ENCODE measurements around the gene PDC.

The PDC gene

GRCh38 chr1:186498695-186499389 lies 37.9 kb upstream of the PDC start:
- Histone ChIP-seq H3K9me3 (no peaks in the 10 kb centered on the region), H3K4me3 (no peak overlapping the region), H3K27ac (no peak overlapping the region), H3K4me1 (peaks cover 0 to 25% (median 0%) of the 10 kb centered on the region in 4 donors), H3K27me3 (no peaks in the 10 kb centered on the region), H3K36me3 (no peaks in the 10 kb centered on the region)
- no peak for DNase-seq
- intact Hi-C loops (cut with DNase I; ENCODE audit: low total_unique reads): no loop called here
- TF ChIP-seq CTCF (IDR thresholded peaks at IDR 0.05): no peak

- no peak for TF ChIP-seq CTCF (IDR thresholded peaks at IDR 0.05)
- intact Hi-C loops (cut with DNase I; ENCODE audit: low total_unique reads): no loop called here
- H3K27me3 ChIP-seq: no peaks in the 10 kb centered on the region
Measured at GRCh38 chr1:186498071-186498470, 37.2 kb upstream of the PDC start.

GRCh38 chr1:186497651-186498050 lies 36.7 kb upstream of the PDC start:
- H3K36me3 ChIP-seq: no peaks in the 10 kb centered on the region
- no peak overlapping the region for H3K27ac ChIP-seq
- no peak for TF ChIP-seq CTCF (IDR thresholded peaks at IDR 0.05)
- no peaks in the 10 kb centered on the region for H3K27me3 ChIP-seq
- H3K4me1 ChIP-seq: peaks cover 0 to 13% (median 0%) of the 10 kb centered on the region in 4 donors
- intact Hi-C loops (cut with DNase I; ENCODE audit: low total_unique reads): no loop called here
- H3K4me3 ChIP-seq: no peak overlapping the region
- DNase-seq: no peak
- H3K9me3 ChIP-seq: no peaks in the 10 kb centered on the region

More at GRCh38 chr1:186498071-186498470, 37.2 kb upstream of the PDC start:
- H3K4me1 ChIP-seq: peaks cover 0 to 17% (median 0%) of the 10 kb centered on the region in 4 donors
- no peaks in the 10 kb centered on the region for H3K9me3 ChIP-seq
- no peak overlapping the region for H3K27ac ChIP-seq
- no peaks in the 10 kb centered on the region for H3K36me3 ChIP-seq
- H3K4me3 ChIP-seq: no peak overlapping the region
- no peak for DNase-seq

- Histone ChIP-seq H3K36me3 (no peaks in the 10 kb centered on the region), H3K4me1 (peaks cover 0 to 9% (median 0%) of the 10 kb centered on the region in 4 donors), H3K27me3 (no peaks in the 10 kb centered on the region), H3K4me3 (no peak overlapping the region), H3K9me3 (no peaks in the 10 kb centered on the region), H3K27ac (no peak overlapping the region)
- no peak for TF ChIP-seq CTCF (IDR thresholded peaks at IDR 0.05)
- DNase-seq: no peak
- intact Hi-C loops (cut with DNase I; ENCODE audit: low total_unique reads): no loop called here
Measured at GRCh38 chr1:186496171-186496851, 35.4 kb upstream of the PDC start.

GRCh38 chr1:186494832-186495271 lies 33.9 kb upstream of the PDC start:
- H3K4me3 ChIP-seq: no peak overlapping the region
- no peak overlapping the region for H3K27ac ChIP-seq
- no peaks in the 10 kb centered on the region for H3K36me3 ChIP-seq
- DNase-seq: no peak
- H3K27me3 ChIP-seq: no peaks in the 10 kb centered on the region
- intact Hi-C loops (cut with DNase I; ENCODE audit: low total_unique reads): no loop called here
- no peaks in the 10 kb centered on the region for H3K9me3 ChIP-seq
- H3K4me1 ChIP-seq: peaks cover 0 to 9% (median 0%) of the 10 kb centered on the region in 4 donors
- TF ChIP-seq CTCF (IDR thresholded peaks at IDR 0.05): no peak
